HG02840 (cell line): ENCODE measurements around the gene SPNS1.
"Not testable (repeated sequence)": the region's sequence is repeated elsewhere in the genome, so short reads cannot be mapped to it uniquely, and the experiment has no call there.

Experiments
- ATAC-seq: cut with Tn5 transposase; IDR thresholded peaks from one replicate; pipeline ENCODE4 v1.9.1; 2021; ENCODE audit warnings: mild to moderate bottlenecking, moderate library complexity, moderate number of reproducible peaks; ENCODE audit not compliant: unreplicated experiment, low FRiP score

SPNS1 gene

DNA sequence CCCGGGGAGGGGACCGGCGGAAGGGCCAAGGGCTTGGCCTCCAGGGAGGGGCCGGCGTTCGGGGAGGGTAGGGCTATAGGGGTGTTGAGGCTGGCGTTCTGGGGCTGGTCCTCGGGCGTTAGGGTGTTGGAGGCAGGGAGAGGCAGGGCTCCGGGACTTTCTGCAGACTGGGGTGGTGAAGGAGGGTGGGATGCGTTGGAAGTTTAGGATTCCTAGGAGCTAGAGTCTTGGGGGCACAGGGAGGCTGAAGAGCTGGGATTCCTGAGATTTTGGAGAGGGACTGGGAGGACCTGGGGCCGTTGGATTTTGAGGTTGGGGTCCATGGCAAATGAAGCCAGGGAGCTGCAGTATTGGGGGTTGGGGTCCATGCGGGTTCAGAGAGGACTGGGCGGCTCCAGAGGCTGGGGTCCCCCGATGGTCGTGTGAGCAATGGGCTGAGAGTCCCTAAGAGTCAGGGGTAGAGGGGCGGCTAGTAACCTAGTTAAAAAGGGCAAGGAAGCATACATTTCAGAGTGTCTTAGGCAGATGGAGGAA, 23.1 kb upstream of the SPNS1 start:
- ATAC-seq, result no peak

DNA sequence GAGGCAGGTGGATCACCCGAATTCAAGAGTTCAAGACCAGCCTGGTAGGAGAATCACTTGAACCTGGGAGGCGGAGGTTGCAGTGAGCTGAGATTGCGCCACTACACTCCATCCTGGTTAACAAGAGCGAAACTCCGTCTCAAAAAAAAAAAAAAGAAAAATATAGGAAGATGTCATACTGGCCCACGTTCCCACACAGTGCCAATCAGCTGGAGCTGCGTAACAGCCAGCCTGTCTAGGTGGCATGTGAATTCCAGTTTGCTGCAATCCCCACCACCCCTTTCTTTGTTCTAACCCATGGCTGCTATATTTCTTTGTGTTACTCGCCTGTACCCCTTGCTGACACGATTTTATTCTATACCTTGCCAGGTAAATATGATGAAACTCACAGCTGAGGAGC, 16.4 kb upstream of the SPNS1 start:
- no peak for ATAC-seq

DNA sequence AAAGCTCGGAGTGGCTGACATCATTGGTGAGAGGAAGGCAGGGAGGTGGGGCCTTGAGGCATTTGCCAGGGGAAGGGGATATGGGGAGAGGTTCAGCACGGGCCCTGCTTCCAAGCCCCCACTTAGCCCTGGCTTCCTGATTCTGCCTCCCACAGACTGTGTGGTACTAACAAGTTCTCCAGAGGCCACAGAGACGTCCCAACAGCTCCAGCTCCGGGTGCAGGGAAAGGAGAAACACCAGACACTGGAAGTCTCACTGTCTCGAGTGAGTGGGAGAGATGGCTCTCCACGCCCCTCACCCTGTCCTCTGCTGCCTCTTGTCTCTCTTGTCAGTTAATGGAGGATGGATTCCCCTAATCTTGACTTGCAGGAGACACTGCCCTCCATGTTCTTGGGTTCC, 15.7 kb upstream of the SPNS1 start:
- ATAC-seq, result no peak

DNA sequence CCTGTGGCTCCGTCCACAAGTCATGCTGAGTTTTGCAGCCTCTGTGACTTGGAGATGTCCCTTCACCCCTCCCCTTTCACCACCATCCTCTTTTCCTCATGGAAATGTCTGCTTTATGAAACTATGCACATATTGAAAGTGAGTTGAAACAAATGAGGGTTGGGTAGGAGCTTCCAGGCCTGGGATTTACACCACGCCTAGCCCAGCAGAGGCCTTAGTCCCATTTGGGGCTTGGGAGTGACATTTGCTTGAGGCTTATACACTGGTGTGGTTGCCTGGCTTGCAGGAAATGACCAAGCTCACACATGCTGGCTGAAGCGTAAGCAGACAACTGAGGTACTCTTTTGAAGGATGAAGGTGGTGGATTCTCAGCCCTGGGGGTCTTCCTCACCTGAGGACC, 10.5 kb upstream of the SPNS1 start:
- no peak for ATAC-seq

DNA sequence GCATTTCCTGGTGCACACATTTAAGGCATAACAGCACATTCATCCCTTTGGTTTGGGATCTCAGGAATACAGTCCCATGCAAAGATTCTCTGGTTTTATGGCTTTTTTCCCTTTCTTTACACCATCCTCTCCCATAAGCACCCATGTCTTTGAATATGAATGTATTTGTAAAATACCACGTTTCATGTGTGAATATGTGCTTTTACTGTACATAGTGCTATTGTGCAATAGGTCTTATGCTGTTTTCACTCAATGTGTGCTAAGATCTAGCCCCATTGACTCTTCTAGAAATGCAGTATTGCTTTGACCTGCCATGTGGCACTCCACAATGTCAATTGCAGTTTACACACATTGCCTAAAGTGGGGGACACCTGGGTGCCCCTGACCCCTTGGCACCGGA, 10.1 kb upstream of the SPNS1 start:
- ATAC-seq, result no peak

DNA sequence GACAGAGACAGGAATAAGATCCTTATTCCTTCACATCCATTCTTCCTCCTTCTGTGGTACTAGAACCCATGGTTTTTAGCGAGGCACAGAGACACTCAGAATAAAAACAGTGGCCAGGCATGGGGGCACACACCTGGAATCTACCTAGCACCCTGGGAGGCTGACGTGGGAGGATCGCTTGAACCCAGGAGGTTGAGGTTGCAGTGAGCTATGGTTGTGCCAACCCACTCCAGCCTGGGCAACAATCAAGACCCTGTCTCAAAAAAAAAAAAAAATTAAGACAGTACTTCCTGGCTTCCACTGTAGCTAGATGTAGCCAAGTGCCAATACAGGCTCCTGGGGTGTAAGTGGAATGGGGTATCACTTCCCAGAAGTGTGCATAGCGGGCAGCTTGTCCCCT, 7.4 kb upstream of the SPNS1 start:
- no peak for ATAC-seq

DNA sequence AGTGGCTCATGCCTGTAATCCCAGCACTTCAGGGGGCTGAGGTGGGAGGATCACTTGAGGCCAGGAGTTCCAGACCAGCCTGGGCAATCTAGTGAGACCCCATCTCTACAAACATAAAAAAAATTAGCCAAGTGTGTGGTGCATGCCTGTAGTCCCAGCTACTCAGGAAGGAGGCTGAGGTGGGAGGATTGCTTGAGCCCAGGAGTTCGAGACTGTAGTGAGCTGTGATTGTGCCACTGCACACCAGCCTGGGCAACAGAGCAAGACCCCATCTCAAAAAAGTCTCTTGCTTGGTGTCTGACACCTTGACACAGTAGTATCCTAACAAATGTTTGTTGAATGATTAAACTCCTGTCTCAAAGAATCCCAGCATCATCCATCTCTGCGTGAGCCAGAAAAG, 4.9 kb upstream of the SPNS1 start:
- ATAC-seq, result not testable (repeated sequence)

DNA sequence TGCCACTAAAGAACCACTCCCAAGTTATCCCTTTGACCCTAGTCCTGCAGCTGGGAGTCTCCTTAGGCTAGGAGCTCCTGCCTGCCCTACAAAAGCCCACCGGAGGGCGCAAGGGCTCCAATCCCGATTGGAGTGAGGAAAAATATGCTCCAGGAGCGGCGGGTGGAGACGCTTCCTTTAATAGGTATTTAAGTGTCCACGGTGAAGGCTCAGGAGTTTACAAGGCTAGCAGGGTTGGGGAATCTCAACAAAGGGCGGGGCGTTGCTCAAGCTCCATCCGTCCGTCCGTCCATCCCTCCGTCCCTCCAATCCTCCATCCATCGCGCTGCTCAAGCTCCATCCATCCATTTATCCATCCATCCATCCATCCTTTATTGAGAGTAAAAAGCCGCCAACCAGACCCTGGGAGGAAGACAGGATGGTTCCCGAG, 556 bp upstream of the SPNS1 start:
- ATAC-seq, result peak; percentile 15

DNA sequence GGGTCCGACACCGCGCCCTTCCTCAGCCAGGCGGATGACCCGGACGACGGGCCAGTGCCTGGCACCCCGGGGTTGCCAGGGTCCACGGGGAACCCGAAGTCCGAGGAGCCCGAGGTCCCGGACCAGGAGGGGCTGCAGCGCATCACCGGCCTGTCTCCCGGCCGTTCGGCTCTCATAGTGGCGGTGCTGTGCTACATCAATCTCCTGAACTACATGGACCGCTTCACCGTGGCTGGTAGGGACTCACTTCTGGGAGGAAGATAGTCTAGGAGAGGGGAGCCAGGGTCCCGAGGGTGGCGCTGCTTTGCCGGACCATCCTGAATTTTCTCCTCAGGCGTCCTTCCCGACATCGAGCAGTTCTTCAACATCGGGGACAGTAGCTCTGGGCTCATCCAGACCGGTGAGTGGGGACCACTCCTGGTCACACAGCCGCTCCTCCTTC, 601 bp downstream of the SPNS1 start:
- peak; percentile 26 for ATAC-seq

DNA sequence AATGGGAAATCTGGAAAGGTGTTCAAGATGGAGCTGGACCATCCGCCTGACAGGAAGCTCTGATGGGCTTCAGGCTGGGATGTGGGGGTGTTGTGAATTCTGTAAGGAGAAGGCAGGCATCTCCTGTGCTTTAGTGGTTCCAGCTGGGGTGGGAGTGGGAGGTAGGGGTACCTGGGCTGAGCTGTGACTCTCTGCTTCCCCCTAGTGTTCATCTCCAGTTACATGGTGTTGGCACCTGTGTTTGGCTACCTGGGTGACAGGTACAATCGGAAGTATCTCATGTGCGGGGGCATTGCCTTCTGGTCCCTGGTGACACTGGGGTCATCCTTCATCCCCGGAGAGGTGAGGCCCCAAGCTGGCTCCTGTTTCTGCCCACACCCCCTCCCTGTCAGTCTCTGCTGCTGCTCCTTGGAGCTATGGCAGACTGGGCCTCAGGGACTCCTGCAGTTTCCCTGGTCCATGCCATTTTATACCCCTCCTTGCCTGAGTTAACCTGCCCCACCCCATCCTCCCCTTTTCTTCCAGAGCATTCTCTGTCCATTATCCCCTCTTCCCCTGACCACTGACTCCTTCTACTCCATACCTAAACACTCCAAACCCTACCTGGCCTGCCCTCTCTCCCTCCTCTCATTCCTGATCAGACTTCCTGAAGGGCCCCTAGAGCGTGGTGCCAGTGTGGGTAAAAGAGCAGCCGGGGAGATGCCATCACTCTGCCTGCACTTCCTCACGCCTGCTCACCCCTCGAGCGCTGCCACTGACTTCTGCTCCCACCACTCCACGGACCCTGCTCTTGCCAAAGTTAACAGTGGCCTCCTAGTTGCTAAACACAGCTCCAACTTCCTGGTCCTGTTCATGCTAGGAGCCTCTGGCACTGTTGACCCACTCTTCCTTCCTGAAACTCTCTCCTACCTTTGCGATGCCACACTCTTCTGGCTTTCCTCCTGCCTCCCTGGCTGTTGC, 3.4 kb downstream of the SPNS1 start:
- ATAC-seq, result no peak

DNA sequence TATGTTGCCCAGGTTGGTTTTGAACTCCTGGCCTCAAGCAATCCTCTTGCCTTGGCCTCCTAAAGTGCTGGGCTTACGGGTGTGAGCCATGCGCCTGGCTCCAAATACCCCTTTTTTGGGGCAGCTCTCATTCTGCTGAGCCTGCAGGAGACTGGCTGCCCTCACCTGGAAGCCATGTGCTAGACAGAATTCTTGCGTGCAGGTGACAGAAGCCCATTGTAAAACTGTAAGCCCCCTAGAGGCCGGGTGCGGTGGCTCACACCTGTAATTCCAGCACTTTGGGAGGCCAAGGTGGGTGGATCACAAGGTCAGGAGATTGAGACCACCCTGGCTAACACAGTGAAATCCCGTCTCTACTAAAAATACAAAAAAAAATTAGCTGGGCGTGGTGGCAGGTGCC, 5.8 kb downstream of the SPNS1 start:
- not testable (repeated sequence) for ATAC-seq

DNA sequence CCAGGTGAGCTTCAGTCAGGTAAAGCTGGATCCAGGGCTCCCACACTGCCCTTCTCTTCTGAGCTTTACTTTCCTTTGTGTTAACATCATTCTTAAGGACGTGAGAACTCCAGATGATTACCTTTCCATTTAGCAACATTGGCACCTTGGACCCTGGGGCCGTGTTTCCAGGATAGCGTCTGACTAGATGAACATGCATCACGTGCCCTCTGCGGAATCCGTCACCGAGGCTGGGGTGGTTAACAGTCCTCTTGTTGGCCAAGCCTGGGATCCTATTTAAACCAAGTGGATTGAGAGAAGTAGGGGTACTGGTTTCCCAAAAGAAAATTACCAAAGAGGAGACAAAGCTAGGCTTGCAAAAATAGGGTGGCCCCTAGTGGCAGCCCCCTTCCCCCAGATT, 6.4 kb downstream of the SPNS1 start:
- ATAC-seq, result no peak

DNA sequence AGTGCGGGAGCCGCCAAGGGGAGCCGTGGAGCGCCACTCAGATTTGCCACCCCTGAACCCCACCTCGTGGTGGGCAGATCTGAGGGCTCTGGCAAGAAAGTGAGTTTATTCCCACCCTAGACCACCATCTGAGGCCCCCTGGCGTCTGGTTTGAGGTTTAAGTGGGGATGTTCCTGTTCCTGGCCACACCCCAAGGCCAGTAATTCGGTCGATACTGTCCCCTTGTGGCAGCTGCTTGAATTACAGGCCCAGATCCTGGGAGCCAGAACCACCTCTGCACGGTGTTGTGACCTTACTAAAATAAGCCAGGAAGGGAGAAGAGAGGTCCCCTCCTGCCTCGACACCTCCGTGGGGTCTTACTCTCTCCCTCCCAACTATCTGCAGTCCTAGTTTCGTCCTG, 6.9 kb downstream of the SPNS1 start:
- ATAC-seq, result no peak

DNA sequence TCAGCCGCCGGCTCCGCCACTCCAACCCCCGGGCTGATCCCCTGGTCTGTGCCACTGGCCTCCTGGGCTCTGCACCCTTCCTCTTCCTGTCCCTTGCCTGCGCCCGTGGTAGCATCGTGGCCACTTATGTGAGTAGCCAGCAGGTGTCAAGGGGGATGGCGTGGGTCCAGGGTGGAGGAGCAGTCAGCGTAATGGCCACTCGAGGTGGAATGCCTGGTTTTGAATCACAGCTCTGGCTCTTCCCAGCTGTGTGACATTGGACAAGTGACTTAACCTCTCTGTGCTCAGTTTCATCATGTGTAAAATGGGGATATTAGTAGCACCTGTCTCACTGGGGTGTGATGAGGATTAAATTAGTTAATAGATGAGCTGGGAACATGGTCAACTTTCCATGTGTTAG, 7.8 kb downstream of the SPNS1 start:
- ATAC-seq, result no peak

DNA sequence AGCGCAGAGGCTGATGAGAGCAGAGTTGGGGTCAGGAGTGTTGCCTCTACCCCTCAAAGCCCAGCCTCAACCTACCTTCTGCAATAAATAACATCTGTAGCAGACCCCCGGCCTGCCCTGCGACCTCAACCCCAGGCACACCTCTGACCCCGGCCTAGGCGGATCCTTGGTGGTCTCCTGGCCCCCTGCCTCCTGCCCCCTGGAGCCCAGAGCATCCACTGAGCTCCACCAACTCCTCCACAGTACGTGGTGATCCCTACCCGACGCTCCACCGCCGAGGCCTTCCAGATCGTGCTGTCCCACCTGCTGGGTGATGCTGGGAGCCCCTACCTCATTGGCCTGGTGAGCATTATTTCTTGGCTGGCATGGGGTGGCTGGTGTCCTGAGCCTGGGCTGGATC, 8.4 kb downstream of the SPNS1 start:
- no peak for ATAC-seq

DNA sequence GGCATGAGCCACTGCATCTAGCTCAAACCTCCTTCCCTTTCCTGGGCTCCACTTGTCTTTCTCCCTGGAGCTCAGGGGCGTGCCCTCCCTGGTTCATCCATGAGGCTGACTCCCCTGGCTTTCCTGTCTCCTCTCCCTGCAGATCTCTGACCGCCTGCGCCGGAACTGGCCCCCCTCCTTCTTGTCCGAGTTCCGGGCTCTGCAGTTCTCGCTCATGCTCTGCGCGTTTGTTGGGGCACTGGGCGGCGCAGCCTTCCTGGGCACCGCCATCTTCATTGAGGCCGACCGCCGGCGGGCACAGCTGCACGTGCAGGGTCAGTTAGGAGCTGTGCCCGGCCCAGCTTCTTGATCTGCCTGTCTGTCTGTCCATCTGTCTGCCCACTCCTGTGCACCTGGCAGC, 9.1 kb downstream of the SPNS1 start:
- no peak for ATAC-seq

DNA sequence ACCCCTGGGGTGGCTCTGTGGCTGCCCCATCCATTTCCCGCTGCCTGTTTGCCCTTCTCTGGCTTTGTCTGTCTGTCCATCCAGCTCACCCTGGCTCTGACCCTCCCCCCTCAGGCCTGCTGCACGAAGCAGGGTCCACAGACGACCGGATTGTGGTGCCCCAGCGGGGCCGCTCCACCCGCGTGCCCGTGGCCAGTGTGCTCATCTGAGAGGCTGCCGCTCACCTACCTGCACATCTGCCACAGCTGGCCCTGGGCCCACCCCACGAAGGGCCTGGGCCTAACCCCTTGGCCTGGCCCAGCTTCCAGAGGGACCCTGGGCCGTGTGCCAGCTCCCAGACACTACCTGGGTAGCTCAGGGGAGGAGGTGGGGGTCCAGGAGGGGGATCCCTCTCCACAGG, 9.5 kb downstream of the SPNS1 start:
- no peak for ATAC-seq

DNA sequence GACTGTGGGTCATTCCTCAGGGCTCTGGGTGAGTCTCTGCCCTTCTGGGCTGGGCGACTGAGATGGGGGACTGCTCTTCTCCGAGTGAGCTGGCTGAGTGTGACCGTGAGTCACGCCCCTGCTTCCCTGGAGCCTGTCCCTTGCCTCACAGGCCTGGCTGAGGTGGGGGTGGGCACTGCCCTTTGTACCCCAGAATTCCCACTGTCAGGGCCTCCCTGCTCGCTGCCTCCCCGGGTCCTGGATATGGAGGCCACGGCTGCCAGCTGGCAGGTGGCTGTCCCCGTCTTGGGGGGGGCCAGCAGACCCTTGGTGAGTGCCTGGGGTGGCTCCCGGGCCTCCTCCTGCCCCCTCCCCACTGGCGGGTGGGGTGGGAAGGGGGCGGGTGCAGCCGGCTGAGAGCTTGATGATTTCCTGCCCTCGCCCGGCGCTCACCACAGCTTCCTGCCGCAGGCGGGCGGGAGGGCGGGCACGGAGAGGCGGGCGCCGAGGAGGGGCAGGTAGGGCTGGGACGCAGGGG, 10.1 kb downstream of the SPNS1 start, which contains the start of gene LAT:
Gene LAT (plus strand): TSS at position 434 of the 517 bp plus-strand sequence. CDS start 366 bp downstream, outside the sequence.
- ATAC-seq, result no peak

DNA sequence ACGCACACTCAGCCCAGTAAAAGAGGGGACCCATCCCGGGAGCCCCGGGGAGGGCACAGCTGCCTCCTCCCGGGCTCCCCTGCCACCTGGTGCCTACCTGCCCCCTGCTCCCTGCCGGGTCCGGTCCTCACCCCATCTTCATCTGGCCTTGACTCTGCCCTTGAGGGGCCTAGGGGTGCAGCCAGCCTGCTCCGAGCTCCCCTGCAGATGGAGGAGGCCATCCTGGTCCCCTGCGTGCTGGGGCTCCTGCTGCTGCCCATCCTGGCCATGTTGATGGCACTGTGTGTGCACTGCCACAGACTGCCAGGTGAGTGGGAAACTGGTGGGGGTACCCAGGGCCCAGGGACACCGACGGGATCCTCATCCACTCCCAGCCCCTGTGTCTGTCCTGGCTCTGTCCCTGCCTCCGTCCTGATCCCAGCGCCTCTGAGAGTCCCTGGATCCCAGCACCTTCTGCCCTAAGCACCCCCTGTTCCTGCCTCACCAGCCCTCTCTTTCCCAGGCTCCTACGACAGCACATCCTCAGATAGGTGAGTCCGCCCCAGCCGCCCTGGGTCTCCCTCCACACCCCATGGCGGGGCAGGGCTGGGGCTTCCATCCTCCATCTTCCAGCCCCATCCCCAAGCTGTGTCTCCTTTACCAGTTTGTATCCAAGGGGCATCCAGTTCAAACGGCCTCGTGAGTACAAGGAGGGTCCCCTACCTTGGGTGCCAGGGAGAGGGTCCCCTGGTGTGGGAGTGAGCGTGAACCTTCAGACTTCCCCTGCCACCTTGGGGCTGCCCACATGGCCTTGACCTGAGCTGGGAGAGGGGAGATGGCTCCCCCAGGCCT, 10.8 kb downstream of the SPNS1 start:
- no peak for ATAC-seq

DNA sequence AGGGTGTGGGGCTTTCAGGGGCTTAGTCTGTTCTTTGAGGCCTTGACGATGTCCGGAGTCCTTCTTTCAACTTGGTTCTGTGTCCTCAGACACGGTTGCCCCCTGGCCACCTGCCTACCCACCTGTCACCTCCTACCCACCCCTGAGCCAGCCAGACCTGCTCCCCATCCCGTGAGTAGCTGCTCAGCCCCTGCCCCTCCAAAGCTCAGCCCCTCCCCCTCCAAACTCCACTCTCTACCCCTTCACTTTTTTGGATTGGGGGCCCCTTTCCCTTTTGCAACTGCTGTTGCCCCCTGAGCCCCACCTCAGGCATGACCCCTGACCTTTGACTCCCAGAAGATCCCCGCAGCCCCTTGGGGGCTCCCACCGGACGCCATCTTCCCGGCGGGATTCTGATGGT, 11.5 kb downstream of the SPNS1 start:
- no peak for ATAC-seq

DNA sequence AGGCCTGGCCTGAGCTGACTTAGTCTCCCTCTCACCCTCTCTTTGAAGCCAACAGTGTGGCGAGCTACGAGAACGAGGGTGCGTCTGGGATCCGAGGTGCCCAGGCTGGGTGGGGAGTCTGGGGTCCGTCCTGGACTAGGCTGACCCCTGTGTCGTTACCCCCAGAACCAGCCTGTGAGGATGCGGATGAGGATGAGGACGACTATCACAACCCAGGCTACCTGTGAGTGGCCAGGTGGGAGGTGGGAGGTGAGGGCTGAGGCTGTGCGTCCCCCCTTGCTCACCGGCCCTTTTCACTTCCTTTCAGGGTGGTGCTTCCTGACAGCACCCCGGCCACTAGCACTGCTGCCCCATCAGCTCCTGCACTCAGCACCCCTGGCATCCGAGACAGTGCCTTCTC, 11.9 kb downstream of the SPNS1 start:
- ATAC-seq, result no peak
